ENCODE data around the gene NTN1. TPM values are rescaled to one million over a fixed set of nuclear protein-coding genes. Genes with fewer than 3 reads are reported as not detected.

Gene NTN1
- polyA plus RNA-seq, 3 donors, result 0.03 to 0.04 TPM; not detected in 1

DNA sequence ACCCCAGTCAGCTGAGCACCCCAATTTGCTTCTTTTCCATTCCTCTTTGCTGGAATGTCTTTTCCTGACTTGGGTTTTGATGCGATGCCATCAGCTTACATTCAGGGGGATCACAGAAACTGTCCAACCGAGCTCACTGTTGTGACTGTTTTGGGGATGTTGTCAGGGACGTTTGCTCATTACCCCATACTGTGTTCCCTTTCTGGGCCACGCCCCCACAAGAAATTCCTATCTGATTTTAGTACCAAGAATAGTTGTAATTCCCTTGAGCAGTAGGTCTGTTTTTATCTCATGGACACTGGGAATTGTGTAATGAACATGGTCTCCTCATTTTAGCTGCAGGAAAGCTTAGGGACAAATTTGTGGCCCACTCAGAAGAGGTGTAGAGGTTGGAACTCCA is 2.6 kb upstream of the NTN1 start:
- no peak for DNase-seq
- Mint-ChIP-seq H3K27ac (no peak overlapping the region), H3K36me3 (peaks cover 3 to 4% of the 10 kb centered on the region in 2 donors), H3K9me3 (peaks cover 0 to 10% (median 5%) of the 10 kb centered on the region in 7 donors), H3K4me1 (peaks cover 14% of the 10 kb centered on the region), H3K27me3 (ENCODE audit: low read depth in 3 of 3) (peaks cover 29 to 48% (median 41%) of the 10 kb centered on the region in 3 donors), H3K4me3 (peak overlapping the region in 1 of 2 donors; percentile 58)
- TF ChIP-seq, protein P1, sequence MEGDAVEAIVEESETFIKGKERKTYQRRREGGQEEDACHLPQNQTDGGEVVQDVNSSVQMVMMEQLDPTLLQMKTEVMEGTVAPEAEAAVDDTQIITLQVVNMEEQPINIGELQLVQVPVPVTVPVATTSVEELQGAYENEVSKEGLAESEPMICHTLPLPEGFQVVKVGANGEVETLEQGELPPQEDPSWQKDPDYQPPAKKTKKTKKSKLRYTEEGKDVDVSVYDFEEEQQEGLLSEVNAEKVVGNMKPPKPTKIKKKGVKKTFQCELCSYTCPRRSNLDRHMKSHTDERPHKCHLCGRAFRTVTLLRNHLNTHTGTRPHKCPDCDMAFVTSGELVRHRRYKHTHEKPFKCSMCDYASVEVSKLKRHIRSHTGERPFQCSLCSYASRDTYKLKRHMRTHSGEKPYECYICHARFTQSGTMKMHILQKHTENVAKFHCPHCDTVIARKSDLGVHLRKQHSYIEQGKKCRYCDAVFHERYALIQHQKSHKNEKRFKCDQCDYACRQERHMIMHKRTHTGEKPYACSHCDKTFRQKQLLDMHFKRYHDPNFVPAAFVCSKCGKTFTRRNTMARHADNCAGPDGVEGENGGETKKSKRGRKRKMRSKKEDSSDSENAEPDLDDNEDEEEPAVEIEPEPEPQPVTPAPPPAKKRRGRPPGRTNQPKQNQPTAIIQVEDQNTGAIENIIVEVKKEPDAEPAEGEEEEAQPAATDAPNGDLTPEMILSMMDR (IDR thresholded peaks at IDR 0.05), result no peak
- Histone ChIP-seq H3K27ac (ENCODE audit: low read depth in 1 of 2, low read length in 2 of 2) (no peak overlapping the region), H2AFZ (ENCODE audit: insufficient read depth, low read depth, low read length, poor library complexity, severe bottlenecking) (no peak overlapping the region), H3K4me2 (replicated peaks; ENCODE audit: extremely low read depth, low read length, poor library complexity, severe bottlenecking) (no peak overlapping the region), H3K4me3 (replicated peaks in 1 of 3; ENCODE audit: low read depth in 2 of 3, low read length in 3 of 3) (no peak overlapping the region), H3K27me3 (ENCODE audit: control insufficient read depth in 2 of 2, insufficient read depth in 2 of 2, low read length in 2 of 2) (peaks cover 53 to 70% of the 10 kb centered on the region in 2 donors), H3K79me2 (ENCODE audit: insufficient read depth, low read length) (no peaks in the 10 kb centered on the region), H4K20me1 (ENCODE audit: insufficient read depth, low read length) (no peaks in the 10 kb centered on the region), H3K9me3 (replicated peaks in 1 of 2; ENCODE audit: control insufficient read depth in 1 of 2, insufficient read depth in 1 of 2, low read length in 2 of 2) (peaks cover 0 to 8% of the 10 kb centered on the region in 2 donors), H3K9ac (ENCODE audit: insufficient read depth, low read length, poor library complexity, severe bottlenecking) (no peak overlapping the region), H3K36me3 (replicated peaks in 1 of 2; ENCODE audit: control insufficient read depth in 1 of 2, insufficient read depth in 2 of 2, low read length in 2 of 2) (no peaks in the 10 kb centered on the region), H3K4me1 (ENCODE audit: control insufficient read depth in 1 of 2, insufficient read depth in 2 of 2, low read length in 2 of 2) (peaks cover 14 to 29% of the 10 kb centered on the region in 2 donors)
- intact Hi-C loops (cut with micrococcal nuclease), result no loop called here
- 20% methylated on average over 1 of the region's 4 CpGs for WGBS (ENCODE audit: insufficient coverage)

DNA sequence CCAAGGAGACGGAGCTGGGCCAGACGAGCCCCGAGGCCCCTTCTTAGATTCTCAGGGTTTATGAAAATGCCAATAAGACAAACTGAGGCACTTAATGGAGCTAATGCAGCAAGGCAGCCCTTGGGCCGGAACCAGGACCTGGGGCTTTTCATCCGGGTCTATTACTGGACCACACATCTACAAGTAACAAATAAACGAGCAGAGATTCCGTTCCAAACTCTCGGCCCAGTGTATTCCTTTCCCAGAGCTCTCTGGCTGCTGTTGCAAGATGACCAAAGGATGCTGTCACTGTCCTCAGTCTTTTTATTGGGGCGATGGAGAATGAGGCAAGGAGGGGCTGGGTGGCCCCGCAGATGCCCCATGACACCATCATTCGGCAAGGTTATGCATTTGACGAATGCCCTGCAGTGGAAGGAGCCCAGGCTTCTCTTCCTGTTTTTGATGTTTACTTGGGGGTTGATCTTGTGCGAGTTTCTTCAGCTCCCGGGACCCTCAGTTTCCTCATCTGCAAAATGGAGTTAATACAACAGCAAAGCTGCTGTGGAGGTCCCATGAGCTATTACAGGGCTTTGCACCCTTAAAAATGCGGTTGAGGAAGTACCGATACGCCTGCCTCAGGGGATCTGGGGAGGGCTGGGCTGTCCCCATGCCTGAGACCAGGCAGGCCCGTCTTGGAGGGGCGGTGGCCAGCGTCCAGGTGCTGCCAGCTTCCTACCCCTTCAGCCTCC is 1.1 kb upstream of the NTN1 start:
- Mint-ChIP-seq H3K9me3 (peaks cover 0 to 11% (median 5%) of the 10 kb centered on the region in 7 donors), H3K27ac (peak overlapping the region in 1 of 7 donors; percentile 25), H3K4me3 (peak overlapping the region; percentile 75 to 82), H3K36me3 (peaks cover 3 to 9% of the 10 kb centered on the region in 2 donors), H3K27me3 (ENCODE audit: low read depth in 3 of 3) (peaks cover 41 to 58% (median 57%) of the 10 kb centered on the region in 3 donors), H3K4me1 (peaks cover 16% of the 10 kb centered on the region)
- TF ChIP-seq, protein P1 (IDR thresholded peaks at IDR 0.05), result no peak
- WGBS (ENCODE audit: insufficient coverage), result 33% methylated on average over 14 of the region's 20 CpGs
- H3K4me1 ChIP-seq (ENCODE audit: control insufficient read depth in 1 of 2, insufficient read depth in 2 of 2, low read length in 2 of 2), result peaks cover 14 to 29% of the 10 kb centered on the region in 2 donors
- no peak overlapping the region for H3K9ac ChIP-seq (ENCODE audit: insufficient read depth, low read length, poor library complexity, severe bottlenecking)
- peak overlapping the region; percentile 82 for H3K4me2 ChIP-seq (replicated peaks; ENCODE audit: extremely low read depth, low read length, poor library complexity, severe bottlenecking)
- H2AFZ ChIP-seq (ENCODE audit: insufficient read depth, low read depth, low read length, poor library complexity, severe bottlenecking), result peak overlapping the region; percentile 41
- no peak overlapping the region for H3K27ac ChIP-seq (ENCODE audit: low read depth in 1 of 2, low read length in 2 of 2)
- H4K20me1 ChIP-seq (ENCODE audit: insufficient read depth, low read length), result no peaks in the 10 kb centered on the region
- peaks cover 0 to 18% of the 10 kb centered on the region in 2 donors for H3K9me3 ChIP-seq (replicated peaks in 1 of 2; ENCODE audit: control insufficient read depth in 1 of 2, insufficient read depth in 1 of 2, low read length in 2 of 2)
- H3K36me3 ChIP-seq (replicated peaks in 1 of 2; ENCODE audit: control insufficient read depth in 1 of 2, insufficient read depth in 2 of 2, low read length in 2 of 2), result no peaks in the 10 kb centered on the region
- intact Hi-C loops (cut with micrococcal nuclease), result no loop called here
- no peaks in the 10 kb centered on the region for H3K79me2 ChIP-seq (ENCODE audit: insufficient read depth, low read length)
- peak in 1 of 3 donors; percentile 17 for DNase-seq
- H3K27me3 ChIP-seq (ENCODE audit: control insufficient read depth in 2 of 2, insufficient read depth in 2 of 2, low read length in 2 of 2), result peaks cover 65 to 83% of the 10 kb centered on the region in 2 donors
- peak overlapping the region in 2 of 3 experiments; percentile 26 to 72 for H3K4me3 ChIP-seq (replicated peaks in 1 of 3; ENCODE audit: low read depth in 2 of 3, low read length in 3 of 3)
